A549 treated with GW870086 at 1 μM for 4 hours (cell line): ENCODE data around the gene PDE6H. TPM values are rescaled to one million over a fixed set of nuclear protein-coding genes. Genes with fewer than 3 reads are reported as not detected.

Source experiments
- total RNA-seq: library from RNA; stranded (reverse); fragments of 200-300 nt; extraction: Qiagen RNA extraction; gene quantifications from 5 replicates; pipeline ENCODE4 v1.2.3, GENCODE V29; 2022; ENCODE audit warnings: low read depth

The PDE6H gene
- not detected in 5 replicates for total RNA-seq

DNA sequence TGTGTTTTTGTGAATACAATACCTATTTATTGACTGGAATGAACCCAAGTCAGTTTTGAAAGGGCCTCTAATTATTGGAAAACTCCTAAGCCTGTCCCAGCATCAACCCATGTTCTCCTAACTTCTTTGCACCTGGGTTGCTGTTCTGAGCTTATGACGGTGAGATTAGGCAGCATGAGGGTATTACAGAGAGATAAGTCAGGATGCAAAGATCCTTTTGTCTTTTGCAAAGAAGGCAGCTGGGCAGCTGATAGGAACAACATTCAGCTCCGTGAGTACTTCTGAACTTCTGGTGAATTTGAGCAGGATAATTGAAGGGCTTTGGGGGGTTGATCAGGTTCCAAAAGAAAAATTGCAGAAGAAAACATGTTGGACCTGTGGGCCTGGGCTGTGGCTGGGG, at the start of gene PDE6H:
PDE6H (plus strand) TSS at position 227 of the 400 bp plus-strand sequence. CDS start 4,971 bp downstream, outside the sequence.

GRCh38 chr12:14938301-14938700, 34.5 kb upstream of the PDE6H start, which contains the start of gene ERP27:
TSS of gene ERP27 (minus strand) at chr12:14938537. CDS start at chr12:14938508, 29 bp downstream.

DNA sequence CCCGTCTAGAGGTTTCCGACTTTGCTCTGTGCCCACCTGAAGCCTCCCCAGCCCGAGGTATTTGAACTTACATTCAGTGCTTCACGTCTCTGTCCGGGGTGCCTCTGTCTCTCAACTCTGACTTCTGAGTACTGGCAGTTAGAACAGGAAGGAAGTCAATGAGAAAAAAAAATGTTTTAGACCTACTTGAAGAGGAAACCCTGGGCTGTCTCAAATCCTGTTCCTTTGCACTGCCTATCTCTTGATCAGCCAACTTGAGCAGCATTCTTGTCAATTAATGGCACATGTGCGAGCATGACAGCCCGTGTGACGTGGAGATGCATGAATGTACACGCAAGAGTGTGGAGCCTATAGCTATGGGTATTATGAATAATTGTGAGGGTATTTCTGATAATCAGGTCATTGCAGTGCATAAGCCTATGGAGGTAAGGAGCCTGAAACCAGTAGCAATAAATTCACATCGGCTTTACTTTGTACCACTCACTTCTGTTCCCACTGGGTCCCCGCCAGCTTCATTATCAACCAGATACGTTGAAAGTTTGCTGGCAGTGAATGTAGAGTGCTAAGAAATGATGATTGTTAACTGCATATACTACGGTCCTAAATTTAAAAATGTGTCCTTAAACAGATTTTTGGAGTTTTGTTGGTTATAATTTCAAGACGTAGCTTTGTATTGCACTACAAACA, 11.2 kb upstream of the PDE6H start, which contains the start of gene ARHGDIB:
ARHGDIB (minus strand) TSS at position 136 of the 687 bp plus-strand sequence. CDS start 10,889 bp downstream, outside the sequence.

Other genes with a start within 250 kb of the PDE6H start
- gene WBP11, start 169.6 kb upstream of the PDE6H start, total RNA-seq: 45.2 to 49.2 TPM (median 48.1 TPM) in 5 replicates
- gene C12orf60, start 169.4 kb upstream of the PDE6H start, total RNA-seq: 1.5 to 2.4 TPM (median 1.8 TPM) in 5 replicates
- 0.06 TPM in 1 of 5 replicates, not detected in the others for gene SMCO3, start 158.9 kb upstream of the PDE6H start, total RNA-seq
- gene ART4, start 129.5 kb upstream of the PDE6H start, total RNA-seq: not detected in 5 replicates
- gene MGP, start 87.2 kb upstream of the PDE6H start, total RNA-seq: not detected in 5 replicates
- not detected in 5 replicates for gene ERP27, start 34.5 kb upstream of the PDE6H start, total RNA-seq
- gene ARHGDIB, start 11.4 kb upstream of the PDE6H start, total RNA-seq: 1.1 to 1.5 TPM (median 1.3 TPM) in 5 replicates
- 0.09 to 0.20 TPM (median 0.13 TPM) in 5 replicates for gene RERG, start 248.4 kb downstream of the PDE6H start, total RNA-seq